ENCODE measurements around the gene HTRA3. TPM values are rescaled to one million over a fixed set of nuclear protein-coding genes. Genes with fewer than 3 reads are reported as not detected.

The HTRA3 gene
- total and polyA plus RNA-seq, 2 experiments from 2014 or later = 1.3 to 3.6 TPM

GRCh38 chr4:8331575-8331955, 62.0 kb downstream of the HTRA3 start:
- Histone ChIP-seq H3K4me1 (ENCODE audit: insufficient read depth) (no peaks in the 10 kb centered on the region), H3K79me2 (replicated peaks; ENCODE audit: insufficient read depth) (no peaks in the 10 kb centered on the region), H4K20me1 (replicated peaks; ENCODE audit: insufficient read depth) (no peaks in the 10 kb centered on the region), H3K27ac (ENCODE audit: low read depth) (no peak overlapping the region), H3K27me3 (ENCODE audit: insufficient read depth) (no peaks in the 10 kb centered on the region), H2AFZ (no peak overlapping the region), H3K36me3 (ENCODE audit: insufficient read depth) (no peaks in the 10 kb centered on the region), H3F3A (replicated peaks; ENCODE audit: low read depth) (no peaks in the 10 kb centered on the region), H3K4me3 (no peak overlapping the region), H3K9me2 (ENCODE audit: insufficient read depth) (no peaks in the 10 kb centered on the region), H3K4me2 (no peak overlapping the region)
- H3K27me3 Mint-ChIP-seq (ENCODE audit: insufficient read depth, low read depth, poor library complexity) = no peaks in the 10 kb centered on the region
- no peaks in the 10 kb centered on the region; the same call in 2 of the 3 replicates for H3K36me3 Mint-ChIP-seq (ENCODE audit: low read depth)
- DNase-seq (ENCODE audit: low spot score) (no peak), ATAC-seq (no peak)
- H3K27ac Mint-ChIP-seq = no peak overlapping the region
- peaks cover 7% of the 10 kb centered on the region for H3K9me3 Mint-ChIP-seq
- no peaks in the 10 kb centered on the region; the same call in 2 of the 3 replicates for H3K4me1 Mint-ChIP-seq
- H3K4me3 Mint-ChIP-seq = no peak overlapping the region
- TF ChIP-seq CREB1 (CRISPR knock-in tag; IDR thresholded peaks at IDR 0.05; ENCODE audit: low read depth) = no peak
- no peak for TF ChIP-seq EZH2 (IDR thresholded peaks at IDR 0.05; ENCODE audit: low read depth, unreplicated experiment)
- TF ChIP-seq ZNF331 (CRISPR knock-in tag; IDR thresholded peaks at IDR 0.05; ENCODE audit: low read depth) = no peak
- TF ChIP-seq ETS1 (IDR thresholded peaks at IDR 0.05) = no peak
- no peak for TF ChIP-seq EZH2phosphoT487 (IDR thresholded peaks at IDR 0.05; ENCODE audit: unreplicated experiment)
- TF ChIP-seq REST (IDR thresholded peaks at IDR 0.05; ENCODE audit: unreplicated experiment) = no peak
- no peak for TF ChIP-seq NANOG (IDR thresholded peaks at IDR 0.05; ENCODE audit: borderline replicate concordance)
- no peak for TF ChIP-seq JUNB (IDR thresholded peaks at IDR 0.05; ENCODE audit: unreplicated experiment)
- no peak for TF ChIP-seq STAT1 (IDR thresholded peaks at IDR 0.05; ENCODE audit: unreplicated experiment)
- TF ChIP-seq POLR2AphosphoS5 (IDR thresholded peaks at IDR 0.05; ENCODE audit: low read depth) = no peak
- no peak for TF ChIP-seq ZNF114 (CRISPR knock-in tag; IDR thresholded peaks at IDR 0.05)
- no peak for TF ChIP-seq ZNF462 (CRISPR knock-in tag; IDR thresholded peaks at IDR 0.05)
- TF ChIP-seq CTCF (conservative IDR thresholded peaks at IDR 0.05; ENCODE audit: low read depth in 2 of 2) = no peak
